Parathyroid adenoma (tissue), 2 donors: Measurements from ENCODE around the gene SLC44A5.
"Not testable (repeated sequence)": the region's sequence is repeated elsewhere in the genome, so short reads cannot be mapped to it uniquely, and the experiment has no call there.

ENCODE experiments used
- H2AFZ ChIP-seq: fragments of 300-600 bp; sonication (generic); one replicate; pipeline ENCODE4 v1.7.0; 2017; ENCODE audit warnings: antibody characterized with exemption, mild to moderate bottlenecking
- H3K27ac ChIP-seq: fragments of 300-600 bp; sonication (generic); one replicate; pipeline ENCODE4 v1.7.0; 2017
- H3K27me3 ChIP-seq: fragments of 300-600 bp; sonication (generic); one replicate; pipeline ENCODE4 v1.7.0; 2017; ENCODE audit warnings: low read length; ENCODE audit not compliant: control insufficient read depth, insufficient read depth
- H3K36me3 ChIP-seq: fragments of 300-600 bp; sonication (generic); one replicate; pipeline ENCODE4 v1.7.0; 2017; ENCODE audit warnings: low read length; ENCODE audit not compliant: control insufficient read depth, insufficient read depth
- H3K4me1 ChIP-seq: fragments of 300-600 bp; sonication (generic); one replicate; pipeline ENCODE4 v1.7.0; 2017; ENCODE audit warnings: control low read depth
- H3K4me2 ChIP-seq: fragments of 300-600 bp; sonication (generic); one replicate; pipeline ENCODE4 v1.7.0; 2017; ENCODE audit warnings: low read length
- H3K4me3 ChIP-seq: fragments of 300-600 bp; sonication (generic); one replicate; pipeline ENCODE4 v1.7.0; 2017; ENCODE audit warnings: low read depth, low read length
- H3K79me2 ChIP-seq: fragments of 300-600 bp; sonication (generic); one replicate; pipeline ENCODE4 v1.7.0; 2017; ENCODE audit warnings: control low read depth
- H3K9ac ChIP-seq: fragments of 300-600 bp; sonication (generic); one replicate; pipeline ENCODE4 v1.7.0; 2017; ENCODE audit warnings: mild to moderate bottlenecking
- H3K9me3 ChIP-seq: fragments of 300-600 bp; sonication (generic); one replicate; pipeline ENCODE4 v1.7.0; 2017; ENCODE audit warnings: low read length; ENCODE audit not compliant: control insufficient read depth
- TF ChIP-seq, protein P1 (sequence below): fragments of 300-600 bp; sonication (generic); IDR thresholded peaks from one replicate; pipeline ENCODE4 v1.7.0; 2017; ENCODE audit warnings: antibody characterized with exemption, mild to moderate bottlenecking
- donor health status: primary hyperparathyroidism.

Gene SLC44A5

DNA sequence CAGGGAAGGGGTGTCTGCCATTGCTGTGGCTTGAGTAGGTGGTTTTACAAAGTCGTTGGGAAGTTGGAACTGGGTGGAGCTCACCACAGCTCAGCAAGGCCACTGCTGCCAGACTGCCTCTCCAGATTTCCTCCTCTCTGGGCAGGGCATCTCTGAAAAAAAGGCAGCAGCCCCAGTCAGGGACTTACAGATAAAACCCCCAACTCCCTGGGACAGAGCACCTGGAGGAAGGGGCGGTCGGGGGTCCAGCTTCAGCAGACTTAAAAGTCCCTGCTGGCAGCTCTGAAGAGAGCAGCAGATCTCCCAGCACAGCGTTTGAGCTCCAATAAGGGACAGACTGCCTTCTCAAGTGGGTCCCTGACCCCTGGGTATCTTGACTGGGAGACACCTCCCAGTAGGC lies 352.6 kb downstream of the SLC44A5 start:
- Histone ChIP-seq H3K9me3 (no peaks in the 10 kb centered on the region), H3K4me2 (no peak overlapping the region), H3K27ac (no peak overlapping the region), H3K9ac (no peak overlapping the region), H3K27me3 (no peaks in the 10 kb centered on the region), H3K79me2 (no peaks in the 10 kb centered on the region), H3K36me3 (no peaks in the 10 kb centered on the region), H2AFZ (no peak overlapping the region), H3K4me3 (no peak overlapping the region), H3K4me1 (no peaks in the 10 kb centered on the region)
- TF ChIP-seq, protein P1, sequence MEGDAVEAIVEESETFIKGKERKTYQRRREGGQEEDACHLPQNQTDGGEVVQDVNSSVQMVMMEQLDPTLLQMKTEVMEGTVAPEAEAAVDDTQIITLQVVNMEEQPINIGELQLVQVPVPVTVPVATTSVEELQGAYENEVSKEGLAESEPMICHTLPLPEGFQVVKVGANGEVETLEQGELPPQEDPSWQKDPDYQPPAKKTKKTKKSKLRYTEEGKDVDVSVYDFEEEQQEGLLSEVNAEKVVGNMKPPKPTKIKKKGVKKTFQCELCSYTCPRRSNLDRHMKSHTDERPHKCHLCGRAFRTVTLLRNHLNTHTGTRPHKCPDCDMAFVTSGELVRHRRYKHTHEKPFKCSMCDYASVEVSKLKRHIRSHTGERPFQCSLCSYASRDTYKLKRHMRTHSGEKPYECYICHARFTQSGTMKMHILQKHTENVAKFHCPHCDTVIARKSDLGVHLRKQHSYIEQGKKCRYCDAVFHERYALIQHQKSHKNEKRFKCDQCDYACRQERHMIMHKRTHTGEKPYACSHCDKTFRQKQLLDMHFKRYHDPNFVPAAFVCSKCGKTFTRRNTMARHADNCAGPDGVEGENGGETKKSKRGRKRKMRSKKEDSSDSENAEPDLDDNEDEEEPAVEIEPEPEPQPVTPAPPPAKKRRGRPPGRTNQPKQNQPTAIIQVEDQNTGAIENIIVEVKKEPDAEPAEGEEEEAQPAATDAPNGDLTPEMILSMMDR: no peak

DNA sequence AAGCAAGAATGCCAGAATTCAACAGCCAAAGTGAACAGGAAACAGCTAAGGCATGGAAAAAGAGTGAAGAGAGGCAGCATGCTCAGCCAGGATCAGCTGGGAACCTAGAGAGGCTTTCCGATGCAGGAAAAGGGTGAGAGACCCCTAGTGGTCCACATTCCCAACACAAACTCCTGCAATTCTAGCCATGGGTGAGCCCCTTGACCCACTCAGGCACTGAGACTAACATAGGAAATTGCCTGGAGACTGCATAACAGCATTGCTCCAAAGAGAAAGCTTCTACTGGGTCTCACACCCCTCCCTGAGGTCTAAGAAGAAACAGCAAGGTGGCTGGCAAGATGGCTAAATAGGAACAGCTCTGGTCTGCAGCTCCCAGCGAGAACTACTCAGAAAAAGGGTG lies 353.5 kb downstream of the SLC44A5 start:
- Histone ChIP-seq H3K4me3 (no peak overlapping the region), H2AFZ (no peak overlapping the region), H3K36me3 (no peaks in the 10 kb centered on the region), H3K79me2 (no peaks in the 10 kb centered on the region), H3K4me1 (no peaks in the 10 kb centered on the region), H3K27ac (no peak overlapping the region), H3K27me3 (no peaks in the 10 kb centered on the region), H3K9ac (no peak overlapping the region), H3K9me3 (no peaks in the 10 kb centered on the region), H3K4me2 (no peak overlapping the region)
- TF ChIP-seq, protein P1: no peak

DNA sequence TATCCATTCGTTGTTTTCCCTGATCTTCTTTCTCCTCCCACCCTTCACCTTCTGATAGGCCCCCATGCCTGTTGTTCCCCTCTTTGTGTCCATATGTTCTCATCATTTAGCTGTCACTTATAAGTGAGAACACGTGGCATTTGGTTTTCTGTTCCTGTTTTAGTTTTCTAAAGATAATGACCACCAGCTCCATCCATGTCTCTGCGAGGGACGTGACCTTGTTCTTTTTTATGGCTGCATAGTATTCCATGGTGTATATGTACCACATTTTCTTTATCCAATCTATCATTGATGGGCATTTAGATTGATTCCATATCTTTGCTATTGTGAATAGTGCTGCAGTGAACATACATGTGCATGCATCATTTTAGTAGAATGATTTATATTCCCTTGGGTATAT lies 360.8 kb downstream of the SLC44A5 start:
- H3K27ac ChIP-seq, H3K27me3 ChIP-seq, H3K4me3 ChIP-seq, H3K9ac ChIP-seq, H3K79me2 ChIP-seq, H3K4me2 ChIP-seq, H2AFZ ChIP-seq, H3K4me1 ChIP-seq, H3K36me3 ChIP-seq, H3K9me3 ChIP-seq: not testable (repeated sequence)

DNA sequence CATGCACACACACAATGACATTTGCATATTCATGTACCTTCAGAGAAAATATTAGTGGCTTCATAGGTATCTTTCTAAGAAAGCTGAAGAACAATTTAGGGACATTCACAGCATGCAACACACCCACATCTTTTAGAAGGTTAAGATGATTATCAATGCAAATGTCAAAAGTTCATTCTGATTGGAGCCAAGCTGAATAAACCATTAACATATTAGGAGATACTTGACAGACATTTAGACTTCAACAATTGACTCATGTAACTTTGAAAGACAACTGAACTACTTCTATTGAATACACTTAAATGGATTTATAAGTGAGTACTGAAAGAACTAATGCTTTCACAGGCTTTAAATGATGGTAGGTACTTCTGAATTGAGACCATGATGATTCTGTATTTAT lies 365.7 kb downstream of the SLC44A5 start:
- no peaks in the 10 kb centered on the region for H3K27me3 ChIP-seq

DNA sequence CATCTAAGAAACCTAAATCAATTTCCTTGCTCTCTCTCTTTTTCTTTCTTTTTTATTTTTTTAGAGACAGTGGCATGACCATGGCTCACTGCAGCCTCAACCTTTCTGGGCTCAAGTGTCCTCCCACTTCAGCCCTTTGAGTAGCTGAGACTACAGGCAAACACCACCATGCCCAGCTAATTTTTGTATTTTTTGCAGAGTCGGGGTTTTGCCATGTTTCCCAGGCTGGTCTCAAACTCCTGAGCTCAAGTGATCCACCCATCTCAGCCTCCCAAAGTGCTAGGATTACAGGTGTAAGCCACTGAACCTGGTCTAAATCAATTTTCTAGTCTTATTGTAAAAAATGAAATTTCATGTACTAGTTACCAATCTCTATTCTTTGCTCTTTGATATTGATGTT lies 367.8 kb downstream of the SLC44A5 start:
- H3K27ac ChIP-seq: no peak overlapping the region
- H2AFZ ChIP-seq: no peak overlapping the region
- H3K79me2 ChIP-seq: no peaks in the 10 kb centered on the region
- no peaks in the 10 kb centered on the region for H3K4me1 ChIP-seq
- no peaks in the 10 kb centered on the region for H3K9me3 ChIP-seq
- H3K27me3 ChIP-seq: no peaks in the 10 kb centered on the region
- no peaks in the 10 kb centered on the region for H3K36me3 ChIP-seq
- no peak overlapping the region for H3K4me2 ChIP-seq
- no peak overlapping the region for H3K4me3 ChIP-seq
- TF ChIP-seq, protein P1: no peak
- no peak overlapping the region for H3K9ac ChIP-seq

More for the DNA sequence above, 365.7 kb downstream of the SLC44A5 start:
- Histone ChIP-seq H3K9me3 (no peaks in the 10 kb centered on the region), H3K27ac (no peak overlapping the region), H3K79me2 (no peaks in the 10 kb centered on the region), H3K36me3 (no peaks in the 10 kb centered on the region), H3K4me1 (no peaks in the 10 kb centered on the region), H3K4me2 (no peak overlapping the region), H2AFZ (no peak overlapping the region), H3K4me3 (no peak overlapping the region), H3K9ac (no peak overlapping the region)
- TF ChIP-seq, protein P1: no peak
